ENCODE measurements around the gene EPAS1.

EPAS1 gene

DNA sequence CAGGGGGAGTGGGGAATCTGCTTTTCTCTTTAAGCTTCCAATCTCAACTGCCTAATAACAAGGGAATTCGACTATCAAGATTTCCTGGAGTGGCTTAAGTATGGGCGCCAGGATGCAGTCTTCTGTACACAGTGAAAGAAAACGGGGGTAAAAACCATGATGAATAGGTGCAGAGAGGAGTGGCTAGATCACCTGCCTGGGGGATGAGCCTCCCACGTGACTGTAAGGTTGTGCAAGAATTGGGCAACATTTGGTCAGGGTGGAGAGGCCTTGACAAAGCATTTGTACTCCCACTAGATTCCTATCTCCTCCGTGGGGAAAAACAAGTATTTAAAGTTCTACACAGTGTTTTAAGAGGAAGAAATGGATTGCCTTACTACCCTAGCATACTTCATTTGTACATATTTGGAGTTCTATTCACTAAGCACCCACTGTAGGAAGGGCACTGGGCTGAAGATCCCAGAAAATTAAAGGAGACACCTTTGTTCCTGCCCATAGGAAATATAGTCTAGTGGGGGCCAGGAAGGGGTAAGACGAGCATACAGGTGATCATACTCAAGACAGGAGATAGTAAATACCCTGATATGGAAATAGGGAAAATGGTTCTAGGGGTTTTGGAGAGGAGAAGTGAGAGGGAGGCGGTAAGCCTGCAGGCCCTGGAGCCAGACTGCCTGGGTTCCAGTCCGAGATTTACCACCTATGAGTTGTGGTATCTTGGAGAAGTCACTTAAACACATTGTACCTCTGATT lies 29.2 kb downstream of the EPAS1 start:
- DNase-seq, result no peak

DNA sequence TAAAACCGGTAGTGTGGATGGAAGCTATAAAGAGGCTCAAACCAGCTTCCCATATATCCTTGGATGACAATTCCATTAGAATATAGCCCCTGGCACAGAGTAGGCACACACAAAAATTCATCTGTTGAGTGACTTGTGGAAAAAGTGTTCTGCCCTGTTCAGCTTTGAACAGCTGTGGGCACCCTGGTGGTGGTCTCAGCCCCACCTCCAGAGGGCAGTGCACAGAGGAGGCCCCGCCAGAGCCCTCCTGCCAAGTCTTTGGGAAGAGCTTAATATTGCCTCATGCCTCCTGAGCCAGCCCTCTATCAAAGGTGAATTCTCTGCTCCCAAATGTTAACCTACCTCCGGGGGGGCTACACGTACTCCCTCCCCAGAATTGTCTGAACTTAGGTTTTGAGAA lies 30.4 kb downstream of the EPAS1 start:
- DNase-seq, result no peak

DNA sequence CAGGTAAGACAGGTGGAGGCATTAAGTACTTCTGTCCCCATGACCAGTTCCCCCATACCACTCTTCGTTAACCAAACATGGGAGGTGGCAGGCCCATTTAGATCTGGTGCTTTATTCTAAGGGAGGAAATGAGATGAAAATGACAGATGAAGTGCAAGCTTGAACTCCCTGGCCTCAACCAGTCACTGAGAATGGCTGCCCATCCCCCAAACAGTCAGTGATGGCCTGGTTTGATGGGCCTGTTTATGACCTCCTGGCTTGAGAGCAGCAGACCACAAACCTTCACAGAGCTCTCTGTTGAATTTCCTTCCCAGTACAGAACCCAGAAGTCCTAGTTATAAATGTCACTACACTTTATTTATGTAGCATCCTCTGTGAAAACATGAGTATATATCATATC lies 31.1 kb downstream of the EPAS1 start:
- DNase-seq, result no peak

- DNase-seq, result no peak
Measured at GRCh38 chr2:46328829-46329228, 31.6 kb downstream of the EPAS1 start.

DNA sequence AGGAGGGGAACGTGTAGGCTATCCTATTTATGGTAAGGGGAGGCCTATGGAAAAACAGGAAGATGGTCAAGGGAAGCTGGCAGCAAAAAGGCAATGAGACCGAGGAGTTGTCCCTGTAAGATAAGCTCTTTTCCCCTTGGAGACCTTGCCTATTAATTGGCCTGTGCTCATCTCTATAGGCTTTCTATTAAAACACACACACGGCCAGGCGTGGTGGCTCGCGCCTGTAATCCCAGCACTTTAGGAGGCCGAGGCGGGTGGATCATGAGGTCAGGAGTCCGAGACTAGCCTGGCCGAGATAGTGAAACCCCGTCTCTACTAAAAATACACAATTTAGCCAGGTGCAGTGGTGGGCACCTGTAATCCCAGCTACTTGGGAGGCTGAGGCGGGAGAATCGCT lies 32.1 kb downstream of the EPAS1 start:
- DNase-seq, result no peak

DNA sequence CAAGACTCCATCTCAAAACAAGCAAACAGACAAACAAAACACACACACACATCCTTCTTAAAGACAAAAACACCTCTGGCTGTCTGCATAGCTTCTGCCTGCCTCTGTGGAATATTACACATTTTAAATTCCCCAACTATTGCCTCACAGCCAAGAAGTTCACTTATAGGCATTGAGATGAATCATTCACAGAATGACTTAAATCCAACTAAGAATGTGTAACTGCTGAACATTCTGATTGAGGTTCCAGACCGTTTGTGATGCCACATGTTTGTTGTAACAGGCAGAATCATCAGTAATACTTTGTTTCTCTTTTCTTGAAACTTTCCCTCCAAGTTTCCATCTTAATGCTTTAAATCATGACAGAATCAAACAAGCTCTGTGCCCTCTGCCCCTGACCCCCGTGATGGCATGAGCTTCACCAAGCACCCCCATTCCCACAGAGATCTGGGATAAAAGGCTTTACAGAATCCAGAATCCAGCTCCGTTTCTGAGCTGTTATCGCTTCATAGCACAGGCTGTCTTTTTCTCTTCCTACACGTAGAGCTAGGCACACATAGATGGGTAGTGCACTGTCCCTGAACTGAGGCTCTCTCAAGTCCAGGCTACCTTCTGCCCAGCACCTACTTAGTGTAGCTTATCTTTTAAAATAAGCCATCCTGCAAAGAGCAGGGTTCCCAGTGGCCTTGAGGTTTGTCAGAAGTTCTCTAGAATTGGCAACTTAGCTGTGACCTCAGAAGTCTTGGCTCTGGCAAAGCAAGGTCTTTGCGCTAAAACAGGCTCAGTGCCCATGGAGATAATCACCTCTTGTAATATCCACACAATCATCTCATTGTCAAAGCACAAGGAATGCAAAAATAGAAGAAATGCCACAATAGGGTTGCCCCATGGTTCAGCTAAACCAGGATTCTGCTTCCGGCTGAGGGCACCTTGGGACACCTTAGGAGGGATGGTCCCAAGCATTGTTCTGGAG lies 32.9 kb downstream of the EPAS1 start:
- DNase-seq, result no peak

DNA sequence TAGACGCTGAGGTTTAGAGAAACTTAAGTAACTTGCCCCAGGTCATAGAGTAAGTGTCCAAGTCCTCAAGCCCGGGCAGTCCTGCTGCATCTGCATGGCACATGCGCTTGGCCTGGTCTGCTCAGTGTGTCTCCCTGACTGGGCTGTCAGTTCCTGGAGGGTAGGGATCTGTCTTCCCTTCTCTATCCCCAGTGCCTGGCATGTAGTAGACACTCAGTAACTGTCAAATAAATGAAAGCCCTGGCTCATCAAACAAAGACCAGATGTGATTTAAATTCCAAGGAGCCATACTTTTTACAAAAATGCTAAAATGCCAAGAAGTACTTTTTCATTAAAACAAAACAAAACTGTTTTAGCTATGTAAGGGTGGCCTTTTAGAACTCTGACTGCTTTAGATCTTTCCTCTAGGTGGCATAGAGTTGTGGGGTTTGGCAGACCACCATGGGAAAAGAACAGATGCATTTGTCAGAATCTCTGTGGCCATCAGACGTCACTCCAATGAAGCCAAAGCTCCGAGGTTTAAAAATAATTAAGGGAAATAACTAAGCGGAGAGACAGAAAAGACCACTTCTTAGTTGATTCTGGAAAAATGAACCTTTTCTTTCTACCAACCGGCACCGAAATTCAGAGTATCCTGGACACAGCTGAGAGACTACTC lies 34.0 kb downstream of the EPAS1 start:
- DNase-seq, result no peak

GRCh38 chr2:46332686-46333281 lies 35.6 kb downstream of the EPAS1 start:
- no peak for DNase-seq

DNA sequence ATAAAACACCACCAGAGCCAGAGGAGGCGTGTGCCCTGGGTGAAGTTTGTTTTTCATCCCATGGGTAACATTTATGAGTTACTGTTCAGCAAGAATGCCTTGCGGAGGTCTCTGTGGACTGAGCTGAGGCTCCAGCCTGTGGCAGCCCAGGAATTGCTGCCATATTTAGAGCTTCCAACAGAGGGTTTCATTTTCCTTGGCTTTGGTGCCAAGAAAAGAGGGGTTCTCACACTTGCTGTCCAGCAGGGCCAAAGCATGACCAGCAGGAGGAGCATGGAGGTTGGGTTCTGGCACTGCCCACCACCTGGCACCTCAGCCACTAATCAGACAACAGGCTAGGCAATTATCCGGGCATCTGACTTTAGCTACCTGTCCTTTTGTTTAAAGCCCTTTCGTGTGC lies 36.7 kb downstream of the EPAS1 start:
- DNase-seq, result no peak

DNA sequence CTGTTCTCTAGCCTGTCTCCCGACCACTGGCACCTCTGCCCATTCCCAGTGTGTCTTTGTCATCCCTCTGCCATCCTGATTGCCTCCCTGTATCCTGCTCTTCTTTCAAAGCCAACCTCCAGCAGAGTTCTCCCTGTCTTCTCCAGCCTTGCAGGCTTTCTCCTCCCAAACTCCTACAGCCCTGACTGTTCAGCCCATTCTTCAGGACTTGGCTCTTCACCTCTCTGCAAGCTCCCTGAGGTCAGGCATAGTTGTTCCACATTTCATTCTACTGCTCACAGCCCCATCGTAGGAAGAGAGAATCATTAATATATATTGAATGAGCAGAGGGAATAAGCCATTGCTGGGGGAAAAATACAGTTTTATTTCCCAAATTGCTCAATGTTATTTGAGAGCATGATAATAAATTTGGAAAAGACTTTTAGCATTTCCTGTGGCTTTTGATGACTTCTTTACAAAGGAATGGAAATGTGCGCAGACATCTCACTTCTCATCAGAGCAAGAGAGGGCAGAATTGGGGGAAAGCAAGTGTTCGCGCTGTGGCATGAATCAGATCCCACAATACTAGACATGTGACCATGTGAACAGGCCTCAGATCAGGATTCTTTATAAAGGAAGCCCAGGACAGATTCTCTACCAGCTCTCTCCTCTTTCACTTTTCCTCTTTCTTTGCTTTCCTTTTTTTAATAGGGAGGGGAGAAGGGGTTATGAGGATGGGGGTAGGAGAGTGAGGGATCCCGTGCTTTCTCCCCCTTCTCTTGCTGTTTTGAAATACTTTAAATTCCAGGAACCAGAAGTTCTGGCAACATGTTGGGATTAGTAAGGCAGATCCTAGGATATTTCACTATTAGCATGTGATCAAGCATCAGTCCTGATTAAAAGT lies 37.4 kb downstream of the EPAS1 start:
- no peak for DNase-seq

DNA sequence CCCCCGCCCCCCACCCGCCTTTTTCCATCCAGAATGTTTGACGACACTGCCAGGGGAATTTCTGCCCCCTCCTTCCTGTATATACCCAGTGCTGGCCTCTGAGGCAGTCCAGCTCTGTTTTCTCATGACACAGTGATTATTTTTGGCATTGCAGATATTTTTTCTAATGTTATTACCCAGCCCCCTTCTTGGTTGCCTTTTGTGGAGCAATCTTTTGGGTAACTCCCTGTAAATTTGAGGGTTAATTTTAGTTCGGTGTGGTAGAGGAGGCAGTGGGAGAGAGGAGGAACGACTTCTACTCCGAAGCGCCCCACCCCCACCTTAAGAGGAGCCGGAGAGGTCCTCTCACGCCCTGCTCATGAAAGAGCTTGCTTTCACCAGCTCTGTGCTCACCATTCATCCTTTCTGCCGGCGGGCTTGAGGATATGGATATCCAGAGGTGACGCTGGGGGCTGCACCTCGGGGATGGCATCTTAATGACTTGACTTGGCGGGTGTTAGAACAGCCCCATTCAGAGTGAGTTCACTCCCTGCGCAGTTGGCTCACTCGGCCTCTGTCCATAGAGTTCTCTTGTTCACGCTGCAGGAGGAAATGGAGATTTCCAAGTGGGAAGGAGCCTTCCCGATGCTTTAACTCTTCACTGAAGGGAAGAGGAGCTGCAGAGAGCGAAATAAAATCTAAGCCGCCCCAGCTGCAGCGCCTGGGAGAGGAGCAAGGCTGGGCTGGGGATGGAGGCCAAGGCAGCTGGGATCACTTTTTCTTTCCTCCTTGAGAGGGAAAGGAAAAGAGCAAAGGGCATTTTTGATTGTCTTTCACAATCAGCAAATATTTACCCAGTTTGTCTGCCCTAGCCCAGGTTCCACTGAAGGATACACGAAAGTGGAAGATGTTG lies 38.4 kb downstream of the EPAS1 start:
- no peak for DNase-seq

DNA sequence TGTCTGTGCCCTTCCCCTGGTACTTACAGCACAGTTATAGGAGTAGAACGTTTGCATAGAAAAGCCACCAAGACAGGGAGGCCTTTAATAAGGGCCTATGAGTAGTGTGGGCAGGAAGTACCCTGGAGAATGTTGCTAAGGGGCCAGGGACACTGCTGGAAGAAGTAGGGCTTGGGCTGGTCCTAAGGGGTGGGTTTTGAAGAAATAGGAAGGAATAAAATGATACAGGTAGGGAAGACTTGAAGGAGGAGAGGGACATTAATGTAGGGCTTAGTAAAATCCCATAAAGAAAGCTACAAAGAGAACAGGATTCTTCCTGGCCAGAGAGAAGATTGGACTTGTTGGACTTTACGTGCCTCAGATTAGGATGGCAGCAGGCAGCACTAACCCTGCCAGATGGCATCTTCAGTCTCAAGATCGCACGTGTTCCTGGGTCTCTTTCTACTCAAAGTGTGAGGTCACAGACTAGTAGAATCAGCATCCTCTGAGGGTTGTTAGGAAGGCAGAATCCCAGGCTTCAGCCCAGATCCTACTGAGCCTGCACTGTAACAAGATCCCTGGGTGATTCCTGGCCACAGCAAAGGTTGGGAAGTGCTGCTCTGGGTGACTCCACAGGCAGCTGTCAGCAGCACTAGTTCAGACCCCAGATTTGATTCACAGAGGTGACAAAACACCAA lies 39.2 kb downstream of the EPAS1 start:
- no peak for DNase-seq

DNA sequence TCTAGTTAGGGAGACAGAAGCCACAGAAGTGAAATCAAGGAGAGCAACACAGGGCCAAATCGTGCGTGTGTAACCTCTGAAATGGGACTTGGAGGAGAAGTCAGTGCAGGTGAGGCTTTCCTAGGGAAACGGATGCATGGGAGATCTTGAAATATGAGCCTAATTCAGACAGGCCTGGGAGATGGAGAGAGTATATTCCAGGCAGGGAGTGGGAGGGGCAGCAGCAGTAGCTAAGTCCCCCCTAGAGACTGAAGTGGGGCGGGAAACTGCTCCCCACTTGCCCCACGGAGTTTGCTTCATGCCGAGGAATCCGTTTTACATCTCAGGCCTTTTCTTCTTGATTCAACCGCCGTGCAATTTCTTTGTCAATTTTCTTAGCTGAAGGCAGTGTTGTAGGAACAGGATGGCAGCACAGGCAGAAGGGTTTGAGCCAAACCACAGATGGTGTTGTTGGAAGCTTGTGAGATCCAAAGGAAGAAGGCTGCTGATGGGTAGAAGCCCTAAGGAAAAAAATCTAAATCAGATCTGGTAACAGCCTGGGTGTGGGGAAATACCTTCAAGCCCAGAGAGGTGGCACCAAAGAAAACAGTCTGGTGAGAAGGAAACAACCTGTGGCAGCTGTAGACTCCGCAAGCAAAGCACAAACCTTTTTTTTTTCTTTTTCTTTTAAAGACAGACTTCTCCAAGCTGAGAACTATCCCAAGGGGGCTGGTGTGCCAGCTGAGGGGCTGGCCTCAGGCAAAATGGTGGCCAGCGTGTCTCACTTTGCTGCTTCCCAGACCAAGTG lies 40.2 kb downstream of the EPAS1 start:
- DNase-seq, result peak; percentile 36

GRCh38 chr2:46338674-46339073 lies 41.5 kb downstream of the EPAS1 start:
- no peak for DNase-seq

DNA sequence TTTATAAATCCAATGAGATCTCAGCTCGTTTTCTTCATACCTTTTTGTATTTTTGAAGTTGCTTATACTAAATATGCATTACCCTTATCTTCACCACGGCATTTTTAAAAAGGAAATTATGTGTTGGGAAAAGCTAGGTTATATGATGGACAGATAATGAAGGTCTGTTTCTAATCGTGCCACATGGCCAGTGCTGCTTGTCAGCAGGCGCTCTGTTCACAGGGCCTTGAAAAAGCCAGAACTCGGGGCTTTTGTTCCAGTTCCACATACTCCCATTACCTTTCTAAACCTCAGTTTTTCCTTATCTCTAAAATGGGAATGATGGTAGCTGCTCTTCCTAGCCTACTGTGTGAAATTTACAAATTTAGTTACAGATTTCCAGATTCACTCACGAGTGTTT lies 42.0 kb downstream of the EPAS1 start:
- DNase-seq, result no peak

DNA sequence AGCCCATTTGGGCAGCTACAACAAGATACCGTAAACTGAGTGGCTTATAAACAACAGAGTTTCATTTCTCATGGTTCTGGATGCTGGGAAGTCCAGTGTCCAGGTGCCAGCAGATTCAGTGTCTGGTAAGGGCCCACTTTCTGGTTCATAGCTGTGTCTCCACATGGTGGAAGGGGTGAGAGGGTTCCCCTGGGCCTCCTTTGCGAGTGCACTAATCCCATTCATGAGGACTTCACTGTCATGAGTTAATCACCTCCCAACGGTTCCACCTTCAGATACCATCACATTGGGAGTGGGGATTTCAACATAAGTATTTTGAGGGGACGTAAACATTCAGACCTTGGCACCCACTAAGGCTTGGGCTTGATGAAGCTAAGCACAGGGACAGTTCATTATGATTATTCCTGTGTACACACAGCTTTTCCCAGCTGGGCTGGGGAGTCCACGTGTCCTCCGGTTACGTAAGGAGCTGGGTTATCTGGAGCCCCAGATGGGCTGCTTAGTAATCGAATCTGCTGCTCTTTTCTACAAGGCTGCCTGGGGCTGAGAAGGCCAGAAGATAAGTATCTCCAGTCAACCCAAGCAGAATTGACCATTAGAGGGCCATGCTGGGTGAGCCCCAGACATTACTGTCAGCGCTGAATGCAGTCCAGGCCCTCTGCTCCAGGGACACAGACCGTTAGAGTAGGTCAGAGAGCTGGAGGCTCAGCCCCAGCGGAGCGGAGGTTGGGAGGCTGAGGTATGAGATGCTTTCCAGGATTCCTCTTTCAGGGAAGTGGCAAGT lies 42.7 kb downstream of the EPAS1 start:
- DNase-seq, result no peak

GRCh38 chr2:46340740-46341420 lies 43.7 kb downstream of the EPAS1 start:
- DNase-seq, result no peak

Measured in NCI-H2171 (cell line).